Nephron (organoid): ENCODE data around the gene NINL.

Experiments used
- H3K27ac Mint-ChIP-seq, 3 experiments: 2 replicates each; pipeline ENCODE4 v1.8.0; 2020; ENCODE audit warnings: mixed read lengths in 3 of 3, mild to moderate bottlenecking in 2 of 3, moderate library complexity in 1 of 3
- H3K27me3 Mint-ChIP-seq: 2 replicates; pipeline ENCODE4 v1.8.0; 2021; ENCODE audit warnings: low read depth, mild to moderate bottlenecking, moderate library complexity, mixed read lengths
- H3K36me3 Mint-ChIP-seq: 2 replicates; pipeline ENCODE4 v1.8.0; 2020; ENCODE audit warnings: low read depth, mixed read lengths
- H3K4me1 Mint-ChIP-seq: 2 replicates; pipeline ENCODE4 v1.8.0; 2020; ENCODE audit warnings: mixed read lengths
- H3K4me3 Mint-ChIP-seq, 3 experiments: 2 replicates each; pipeline ENCODE4 v1.8.0; 2020; ENCODE audit warnings: mild to moderate bottlenecking in 3 of 3, mixed read lengths in 3 of 3, moderate library complexity in 2 of 3
- H3K9me3 Mint-ChIP-seq: 2 replicates; pipeline ENCODE4 v1.8.0; 2020; ENCODE audit warnings: mixed read lengths
- TF ChIP-seq, protein P1 (sequence below), 3 experiments: fragments of 200-600 bp; sonication (generic); IDR thresholded peaks; one replicate each; pipeline ENCODE4 v1.5.0; 2021; ENCODE audit warnings: antibody characterized with exemption in 3 of 3; ENCODE audit not compliant: unreplicated experiment in 3 of 3

NINL gene

DNA sequence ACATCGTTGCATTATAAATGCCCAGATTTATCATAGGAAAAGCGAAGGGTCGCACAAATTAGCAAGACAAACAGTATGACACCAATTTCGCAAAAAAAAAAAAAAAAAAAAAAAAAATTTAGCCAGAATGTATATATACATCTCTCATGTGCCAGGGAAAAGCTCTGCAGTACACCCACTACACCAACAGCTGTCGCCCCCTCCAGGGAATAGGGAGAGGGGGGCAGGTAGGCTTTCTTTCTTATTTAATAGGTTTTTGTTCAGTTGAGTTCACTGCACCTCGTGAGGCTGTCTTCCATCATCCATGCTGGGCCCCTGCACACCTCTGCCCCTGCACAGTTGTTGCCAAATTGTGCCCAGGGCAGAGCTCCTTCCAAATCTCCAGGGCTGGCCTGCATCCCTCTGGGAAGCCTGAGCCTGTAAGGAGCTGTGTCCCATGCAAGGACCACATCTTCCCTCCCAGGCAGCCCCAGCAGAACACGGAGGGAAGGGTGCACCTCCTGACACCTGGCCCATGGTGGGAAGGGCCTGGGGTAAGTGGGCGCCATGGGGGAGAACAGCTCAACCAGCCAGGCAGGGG, 85.4 kb downstream of the NINL start:
- TF ChIP-seq, protein P1, sequence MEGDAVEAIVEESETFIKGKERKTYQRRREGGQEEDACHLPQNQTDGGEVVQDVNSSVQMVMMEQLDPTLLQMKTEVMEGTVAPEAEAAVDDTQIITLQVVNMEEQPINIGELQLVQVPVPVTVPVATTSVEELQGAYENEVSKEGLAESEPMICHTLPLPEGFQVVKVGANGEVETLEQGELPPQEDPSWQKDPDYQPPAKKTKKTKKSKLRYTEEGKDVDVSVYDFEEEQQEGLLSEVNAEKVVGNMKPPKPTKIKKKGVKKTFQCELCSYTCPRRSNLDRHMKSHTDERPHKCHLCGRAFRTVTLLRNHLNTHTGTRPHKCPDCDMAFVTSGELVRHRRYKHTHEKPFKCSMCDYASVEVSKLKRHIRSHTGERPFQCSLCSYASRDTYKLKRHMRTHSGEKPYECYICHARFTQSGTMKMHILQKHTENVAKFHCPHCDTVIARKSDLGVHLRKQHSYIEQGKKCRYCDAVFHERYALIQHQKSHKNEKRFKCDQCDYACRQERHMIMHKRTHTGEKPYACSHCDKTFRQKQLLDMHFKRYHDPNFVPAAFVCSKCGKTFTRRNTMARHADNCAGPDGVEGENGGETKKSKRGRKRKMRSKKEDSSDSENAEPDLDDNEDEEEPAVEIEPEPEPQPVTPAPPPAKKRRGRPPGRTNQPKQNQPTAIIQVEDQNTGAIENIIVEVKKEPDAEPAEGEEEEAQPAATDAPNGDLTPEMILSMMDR (IDR thresholded peaks at IDR 0.05; ENCODE audit: unreplicated experiment in 3 of 3), result no peak
- peaks cover 38% of the 10 kb centered on the region for H3K36me3 Mint-ChIP-seq
- no peak overlapping the region for H3K27ac Mint-ChIP-seq
- no peaks in the 10 kb centered on the region for H3K4me1 Mint-ChIP-seq
- no peaks in the 10 kb centered on the region for H3K9me3 Mint-ChIP-seq
- no peak overlapping the region for H3K4me3 Mint-ChIP-seq
- no peaks in the 10 kb centered on the region for H3K27me3 Mint-ChIP-seq

DNA sequence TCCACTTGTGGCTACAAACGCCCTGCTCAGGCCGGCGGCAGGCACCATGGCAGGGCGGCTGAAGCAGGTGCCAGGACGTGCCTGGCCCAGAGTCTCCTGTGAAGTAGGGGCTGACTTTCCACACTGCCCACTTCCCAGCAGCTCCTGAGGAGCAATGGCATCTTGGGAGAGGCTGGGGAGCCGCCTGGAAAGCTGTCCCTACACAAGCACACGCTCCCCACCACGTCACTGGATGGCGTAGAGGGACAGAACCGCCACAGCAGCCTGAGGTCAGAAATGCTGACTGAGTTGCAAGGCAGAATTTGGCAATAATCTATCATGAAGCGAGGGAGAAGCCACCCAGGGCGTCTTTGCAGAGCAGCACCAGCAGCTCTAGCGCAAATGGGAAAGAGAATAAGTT, 86.3 kb downstream of the NINL start:
- Mint-ChIP-seq H3K27me3 (no peaks in the 10 kb centered on the region), H3K4me3 (no peak overlapping the region), H3K27ac (no peak overlapping the region), H3K4me1 (no peaks in the 10 kb centered on the region), H3K9me3 (no peaks in the 10 kb centered on the region), H3K36me3 (peaks cover 31% of the 10 kb centered on the region)
- TF ChIP-seq, protein P1 (IDR thresholded peaks at IDR 0.05; ENCODE audit: unreplicated experiment in 3 of 3), result no peak

DNA sequence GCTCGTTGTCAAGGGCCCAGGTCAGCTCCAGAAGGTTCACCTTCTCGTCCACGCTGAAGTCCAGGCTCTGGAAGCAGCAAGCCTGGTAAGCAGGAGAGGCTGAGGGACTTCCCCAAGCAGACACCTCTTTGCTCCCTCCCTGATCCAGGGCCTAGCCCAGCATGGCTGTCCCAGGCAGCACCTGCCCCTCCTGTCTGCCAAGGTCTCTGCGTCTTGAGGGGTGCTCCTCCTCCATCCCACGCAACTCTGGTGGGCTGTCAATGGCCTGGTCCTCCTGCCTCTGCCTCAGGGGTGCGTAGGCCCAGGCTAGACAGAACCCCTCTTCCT, 87.1 kb downstream of the NINL start:
- H3K4me3 Mint-ChIP-seq, result no peak overlapping the region
- H3K4me1 Mint-ChIP-seq, result no peaks in the 10 kb centered on the region
- H3K36me3 Mint-ChIP-seq, result peaks cover 27% of the 10 kb centered on the region
- TF ChIP-seq, protein P1 (IDR thresholded peaks at IDR 0.05; ENCODE audit: unreplicated experiment in 3 of 3), result no peak
- no peaks in the 10 kb centered on the region for H3K27me3 Mint-ChIP-seq
- no peak overlapping the region for H3K27ac Mint-ChIP-seq
- no peaks in the 10 kb centered on the region for H3K9me3 Mint-ChIP-seq

DNA sequence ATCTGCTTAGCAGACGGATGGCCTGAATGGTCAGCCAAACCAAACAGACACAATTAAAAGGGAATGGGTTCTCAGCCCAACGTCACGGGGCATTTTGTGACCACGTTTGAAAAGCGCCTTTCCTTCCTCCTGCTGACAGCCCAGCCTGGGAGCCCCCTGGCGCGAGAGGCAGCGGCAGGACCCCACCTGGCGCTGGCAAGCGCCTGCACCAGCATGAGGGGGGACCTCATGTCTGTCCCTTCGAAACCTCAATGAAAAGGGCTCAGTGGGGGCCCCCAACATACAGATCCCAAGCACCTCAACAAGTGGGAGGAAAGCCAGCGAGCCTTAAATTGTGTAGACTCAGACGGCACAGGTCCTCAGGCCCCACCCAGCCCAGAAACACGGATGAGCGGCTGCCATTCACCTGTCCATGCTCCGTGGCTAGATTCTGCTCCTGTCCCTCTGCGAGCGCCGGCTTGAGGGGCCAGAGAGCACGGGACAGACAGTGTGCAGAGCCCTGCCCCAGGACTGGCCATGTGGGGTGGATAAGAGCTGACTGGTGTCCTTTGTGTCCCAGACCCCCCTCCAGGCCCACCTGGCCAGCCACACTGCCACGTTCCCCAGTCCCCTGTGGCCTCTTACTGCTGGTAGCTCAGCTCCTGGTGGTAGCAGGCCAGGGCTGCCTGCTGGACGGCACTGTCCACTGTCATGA, 87.6 kb downstream of the NINL start:
- Mint-ChIP-seq H3K27ac (no peak overlapping the region), H3K4me3 (no peak overlapping the region), H3K27me3 (no peaks in the 10 kb centered on the region), H3K4me1 (no peaks in the 10 kb centered on the region), H3K9me3 (no peaks in the 10 kb centered on the region), H3K36me3 (peaks cover 26% of the 10 kb centered on the region)
- TF ChIP-seq, protein P1 (IDR thresholded peaks at IDR 0.05; ENCODE audit: unreplicated experiment in 3 of 3), result no peak

DNA sequence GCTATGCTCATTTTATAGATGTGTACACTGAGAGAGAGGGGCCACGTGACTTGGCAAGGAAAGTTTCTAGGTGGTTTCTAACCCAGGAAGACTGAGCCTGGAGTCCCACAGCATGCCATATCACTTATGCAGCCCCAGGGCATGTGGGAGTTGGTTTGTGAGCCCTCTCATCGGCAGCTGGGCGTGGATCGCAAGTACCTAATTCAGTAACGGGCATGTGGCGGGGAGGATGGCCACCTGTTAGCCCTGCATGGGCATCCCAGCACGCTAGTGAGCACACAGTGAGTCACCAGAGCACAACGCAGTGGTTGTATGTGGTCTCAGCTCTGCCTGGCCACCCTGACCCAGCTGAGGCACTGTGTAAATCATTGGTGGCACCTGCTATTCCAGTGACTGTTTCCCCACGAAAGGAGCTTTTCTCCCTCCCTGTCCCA, 88.3 kb downstream of the NINL start:
- TF ChIP-seq, protein P1 (IDR thresholded peaks at IDR 0.05; ENCODE audit: unreplicated experiment in 3 of 3), result no peak
- Mint-ChIP-seq H3K9me3 (no peaks in the 10 kb centered on the region), H3K27ac (no peak overlapping the region), H3K36me3 (peaks cover 20% of the 10 kb centered on the region), H3K27me3 (no peaks in the 10 kb centered on the region), H3K4me3 (no peak overlapping the region), H3K4me1 (no peaks in the 10 kb centered on the region)
